Parathyroid adenoma (tissue), 2 donors: ENCODE results near the gene SERPINB8.

Experiments
- H2AFZ ChIP-seq: fragments of 300-600 bp; sonication (generic); one replicate; pipeline ENCODE4 v1.7.0; 2017; ENCODE audit warnings: antibody characterized with exemption, mild to moderate bottlenecking
- H3K27ac ChIP-seq: fragments of 300-600 bp; sonication (generic); one replicate; pipeline ENCODE4 v1.7.0; 2017
- H3K27me3 ChIP-seq: fragments of 300-600 bp; sonication (generic); one replicate; pipeline ENCODE4 v1.7.0; 2017; ENCODE audit warnings: low read length; ENCODE audit not compliant: control insufficient read depth, insufficient read depth
- H3K36me3 ChIP-seq: fragments of 300-600 bp; sonication (generic); one replicate; pipeline ENCODE4 v1.7.0; 2017; ENCODE audit warnings: low read length; ENCODE audit not compliant: control insufficient read depth, insufficient read depth
- H3K4me1 ChIP-seq: fragments of 300-600 bp; sonication (generic); one replicate; pipeline ENCODE4 v1.7.0; 2017; ENCODE audit warnings: control low read depth
- H3K4me2 ChIP-seq: fragments of 300-600 bp; sonication (generic); one replicate; pipeline ENCODE4 v1.7.0; 2017; ENCODE audit warnings: low read length
- H3K4me3 ChIP-seq: fragments of 300-600 bp; sonication (generic); one replicate; pipeline ENCODE4 v1.7.0; 2017; ENCODE audit warnings: low read depth, low read length
- H3K79me2 ChIP-seq: fragments of 300-600 bp; sonication (generic); one replicate; pipeline ENCODE4 v1.7.0; 2017; ENCODE audit warnings: control low read depth
- H3K9ac ChIP-seq: fragments of 300-600 bp; sonication (generic); one replicate; pipeline ENCODE4 v1.7.0; 2017; ENCODE audit warnings: mild to moderate bottlenecking
- H3K9me3 ChIP-seq: fragments of 300-600 bp; sonication (generic); one replicate; pipeline ENCODE4 v1.7.0; 2017; ENCODE audit warnings: low read length; ENCODE audit not compliant: control insufficient read depth
- TF ChIP-seq, protein P1 (sequence below): fragments of 300-600 bp; sonication (generic); IDR thresholded peaks from one replicate; pipeline ENCODE4 v1.7.0; 2017; ENCODE audit warnings: antibody characterized with exemption, mild to moderate bottlenecking
- donor health status: primary hyperparathyroidism.

SERPINB8 gene

DNA sequence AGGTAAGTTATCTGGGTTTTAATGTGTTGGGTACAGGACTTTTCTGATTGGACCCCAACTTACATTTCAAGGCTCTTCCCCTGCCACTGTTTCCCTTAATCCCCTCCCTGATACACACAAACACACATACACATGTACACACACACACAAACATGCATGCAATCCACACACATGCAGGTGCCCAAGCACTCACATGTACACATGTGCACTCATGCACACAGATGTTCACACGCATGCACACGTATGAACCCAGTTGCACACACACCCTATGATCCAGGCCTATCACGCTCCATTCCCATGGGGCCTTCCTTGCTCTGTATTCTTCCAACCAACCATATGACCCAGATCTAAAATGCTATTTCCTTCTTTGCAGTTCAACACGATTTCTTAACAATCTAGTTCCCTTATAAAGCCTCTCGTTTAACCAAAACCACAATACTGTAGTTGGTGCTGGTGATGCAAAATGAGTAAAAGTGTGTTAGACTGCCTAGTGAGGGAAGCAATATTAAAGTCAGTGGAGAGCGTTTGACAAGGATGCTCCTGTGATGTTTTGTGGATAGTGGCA, 11.1 kb downstream of the SERPINB8 start:
- Histone ChIP-seq H3K79me2 (no peaks in the 10 kb centered on the region), H3K9ac (no peak overlapping the region), H3K4me2 (no peak overlapping the region), H3K27me3 (no peaks in the 10 kb centered on the region), H3K36me3 (no peaks in the 10 kb centered on the region), H3K9me3 (no peaks in the 10 kb centered on the region), H3K4me1 (no peaks in the 10 kb centered on the region), H2AFZ (no peak overlapping the region), H3K27ac (no peak overlapping the region), H3K4me3 (no peak overlapping the region)
- TF ChIP-seq, protein P1, sequence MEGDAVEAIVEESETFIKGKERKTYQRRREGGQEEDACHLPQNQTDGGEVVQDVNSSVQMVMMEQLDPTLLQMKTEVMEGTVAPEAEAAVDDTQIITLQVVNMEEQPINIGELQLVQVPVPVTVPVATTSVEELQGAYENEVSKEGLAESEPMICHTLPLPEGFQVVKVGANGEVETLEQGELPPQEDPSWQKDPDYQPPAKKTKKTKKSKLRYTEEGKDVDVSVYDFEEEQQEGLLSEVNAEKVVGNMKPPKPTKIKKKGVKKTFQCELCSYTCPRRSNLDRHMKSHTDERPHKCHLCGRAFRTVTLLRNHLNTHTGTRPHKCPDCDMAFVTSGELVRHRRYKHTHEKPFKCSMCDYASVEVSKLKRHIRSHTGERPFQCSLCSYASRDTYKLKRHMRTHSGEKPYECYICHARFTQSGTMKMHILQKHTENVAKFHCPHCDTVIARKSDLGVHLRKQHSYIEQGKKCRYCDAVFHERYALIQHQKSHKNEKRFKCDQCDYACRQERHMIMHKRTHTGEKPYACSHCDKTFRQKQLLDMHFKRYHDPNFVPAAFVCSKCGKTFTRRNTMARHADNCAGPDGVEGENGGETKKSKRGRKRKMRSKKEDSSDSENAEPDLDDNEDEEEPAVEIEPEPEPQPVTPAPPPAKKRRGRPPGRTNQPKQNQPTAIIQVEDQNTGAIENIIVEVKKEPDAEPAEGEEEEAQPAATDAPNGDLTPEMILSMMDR = no peak

DNA sequence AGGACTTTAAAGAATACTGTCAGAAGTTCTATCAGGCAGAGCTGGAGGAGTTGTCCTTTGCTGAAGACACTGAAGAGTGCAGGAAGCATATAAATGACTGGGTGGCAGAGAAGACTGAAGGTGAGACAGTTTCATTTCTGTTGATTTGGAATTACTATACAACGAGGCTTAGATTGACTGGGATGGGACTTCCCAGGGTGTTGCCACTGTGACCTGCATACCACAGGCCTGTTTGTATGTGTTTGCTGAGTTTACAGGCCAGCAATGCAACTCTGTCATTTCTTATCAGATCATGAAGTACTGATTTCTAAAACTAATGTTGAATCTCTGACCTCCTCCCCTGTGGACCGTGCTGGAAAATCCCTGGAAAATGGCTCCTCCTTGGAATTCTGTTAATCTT, 11.8 kb downstream of the SERPINB8 start:
- no peaks in the 10 kb centered on the region for H3K4me1 ChIP-seq
- no peak overlapping the region for H3K4me3 ChIP-seq
- H3K36me3 ChIP-seq = no peaks in the 10 kb centered on the region
- TF ChIP-seq, protein P1 = no peak
- no peaks in the 10 kb centered on the region for H3K9me3 ChIP-seq
- no peak overlapping the region for H2AFZ ChIP-seq
- H3K27ac ChIP-seq = no peak overlapping the region
- H3K4me2 ChIP-seq = no peak overlapping the region
- H3K9ac ChIP-seq = no peak overlapping the region
- no peaks in the 10 kb centered on the region for H3K27me3 ChIP-seq
- H3K79me2 ChIP-seq = no peaks in the 10 kb centered on the region

DNA sequence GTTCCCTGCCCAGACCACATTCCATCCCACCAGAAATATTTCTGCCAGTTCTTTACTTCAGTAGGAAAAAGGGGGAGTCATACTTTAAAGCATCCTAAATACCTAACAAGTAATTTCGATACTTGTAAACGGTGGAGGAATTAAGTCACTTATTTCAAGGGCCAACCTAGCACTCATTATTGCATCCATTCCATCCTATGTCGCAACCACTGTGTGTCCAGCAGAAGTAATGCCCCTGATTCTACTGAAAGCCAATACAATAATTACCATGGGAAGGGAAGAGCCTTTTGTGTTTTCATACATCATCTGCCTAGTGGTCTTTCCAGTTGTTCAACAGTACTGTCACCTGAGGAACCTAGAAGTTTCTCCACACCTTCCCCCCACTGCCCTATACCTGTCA, 12.5 kb downstream of the SERPINB8 start:
- H3K9me3 ChIP-seq = no peaks in the 10 kb centered on the region
- no peak overlapping the region for H2AFZ ChIP-seq
- H3K4me1 ChIP-seq = no peaks in the 10 kb centered on the region
- H3K36me3 ChIP-seq = no peaks in the 10 kb centered on the region
- H3K79me2 ChIP-seq = no peaks in the 10 kb centered on the region
- TF ChIP-seq, protein P1 = no peak
- H3K9ac ChIP-seq = no peak overlapping the region
- no peak overlapping the region for H3K27ac ChIP-seq
- no peak overlapping the region for H3K4me3 ChIP-seq
- H3K27me3 ChIP-seq = no peaks in the 10 kb centered on the region
- no peak overlapping the region for H3K4me2 ChIP-seq

DNA sequence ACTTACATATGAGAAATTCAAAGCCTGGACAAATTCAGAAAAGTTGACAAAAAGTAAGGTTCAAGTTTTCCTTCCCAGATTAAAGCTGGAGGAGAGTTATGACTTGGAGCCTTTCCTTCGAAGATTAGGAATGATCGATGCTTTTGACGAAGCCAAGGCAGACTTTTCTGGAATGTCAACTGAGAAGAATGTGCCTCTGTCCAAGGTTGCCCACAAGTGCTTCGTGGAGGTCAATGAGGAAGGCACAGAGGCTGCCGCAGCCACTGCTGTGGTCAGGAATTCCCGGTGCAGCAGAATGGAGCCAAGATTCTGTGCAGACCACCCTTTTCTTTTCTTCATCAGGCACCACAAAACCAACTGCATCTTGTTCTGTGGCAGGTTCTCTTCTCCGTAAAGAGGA, 17.0 kb downstream of the SERPINB8 start:
- H3K4me1 ChIP-seq = no peaks in the 10 kb centered on the region
- no peaks in the 10 kb centered on the region for H3K27me3 ChIP-seq
- no peak overlapping the region for H2AFZ ChIP-seq
- TF ChIP-seq, protein P1 = no peak
- H3K27ac ChIP-seq = no peak overlapping the region
- no peak overlapping the region for H3K4me2 ChIP-seq
- no peaks in the 10 kb centered on the region for H3K9me3 ChIP-seq
- no peak overlapping the region for H3K4me3 ChIP-seq
- no peaks in the 10 kb centered on the region for H3K79me2 ChIP-seq
- H3K9ac ChIP-seq = no peak overlapping the region
- H3K36me3 ChIP-seq = no peaks in the 10 kb centered on the region

DNA sequence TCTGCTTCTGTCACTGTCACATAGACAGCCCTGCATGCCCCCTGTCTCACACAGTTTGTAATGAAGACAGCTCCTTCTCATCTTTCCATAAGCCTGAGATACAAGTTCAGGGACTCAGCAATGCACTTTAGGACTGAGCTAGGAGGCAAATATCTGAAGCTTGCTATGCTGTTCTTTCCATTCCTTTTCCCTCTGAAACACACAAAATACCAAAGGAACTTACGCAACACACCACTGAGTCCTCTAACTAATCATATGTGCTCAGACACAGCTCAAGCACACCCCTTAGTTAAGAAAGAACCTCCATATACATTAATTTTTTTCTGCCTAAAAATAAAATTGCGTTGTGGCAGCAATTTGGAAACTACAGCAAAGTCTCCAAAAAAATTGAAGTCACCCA, 17.9 kb downstream of the SERPINB8 start:
- no peaks in the 10 kb centered on the region for H3K36me3 ChIP-seq
- H3K4me3 ChIP-seq = no peak overlapping the region

More for the DNA sequence above, 17.9 kb downstream of the SERPINB8 start:
- Histone ChIP-seq H3K9me3 (no peaks in the 10 kb centered on the region), H3K4me2 (no peak overlapping the region), H2AFZ (no peak overlapping the region), H3K9ac (no peak overlapping the region), H3K4me1 (no peaks in the 10 kb centered on the region), H3K79me2 (no peaks in the 10 kb centered on the region), H3K27ac (no peak overlapping the region), H3K27me3 (no peaks in the 10 kb centered on the region)
- TF ChIP-seq, protein P1 = no peak
